Effector memory CD4-positive, alpha-beta T cell (primary cell): ENCODE measurements around the gene HMX1.

Source experiments
- DNase-seq, 3 donors: peaks; one replicate each; pipeline ENCODE4 v3.0.0-alpha.2; 2020
- H3K27ac ChIP-seq: 2 replicates; pipeline ENCODE4 v1.7.0; 2013; ENCODE audit warnings: mild to moderate bottlenecking, low read length, moderate library complexity; ENCODE audit not compliant: insufficient read depth, poor library complexity, severe bottlenecking
- H3K27me3 ChIP-seq: replicated peaks from 2 replicates; pipeline ENCODE4 v1.7.0; 2013; ENCODE audit warnings: mild to moderate bottlenecking, low read length; ENCODE audit not compliant: insufficient read depth, control insufficient read depth, poor library complexity, severe bottlenecking
- H3K36me3 ChIP-seq: 2 replicates; pipeline ENCODE4 v1.7.0; 2013; ENCODE audit warnings: mild to moderate bottlenecking, low read length, moderate library complexity; ENCODE audit not compliant: control insufficient read depth, insufficient read depth
- H3K4me1 ChIP-seq: 2 replicates; pipeline ENCODE4 v1.7.0; 2013; ENCODE audit warnings: low read length, mild to moderate bottlenecking; ENCODE audit not compliant: control insufficient read depth, insufficient read depth, poor library complexity, severe bottlenecking
- H3K4me3 ChIP-seq: 2 replicates; pipeline ENCODE4 v1.7.0; 2013; ENCODE audit warnings: low read length, low read depth, mild to moderate bottlenecking; ENCODE audit not compliant: insufficient read depth, poor library complexity, severe bottlenecking
- H3K9me3 ChIP-seq: 2 replicates; pipeline ENCODE4 v1.7.0; 2013; ENCODE audit warnings: mild to moderate bottlenecking, low read length, moderate library complexity; ENCODE audit not compliant: control insufficient read depth

HMX1 gene

DNA sequence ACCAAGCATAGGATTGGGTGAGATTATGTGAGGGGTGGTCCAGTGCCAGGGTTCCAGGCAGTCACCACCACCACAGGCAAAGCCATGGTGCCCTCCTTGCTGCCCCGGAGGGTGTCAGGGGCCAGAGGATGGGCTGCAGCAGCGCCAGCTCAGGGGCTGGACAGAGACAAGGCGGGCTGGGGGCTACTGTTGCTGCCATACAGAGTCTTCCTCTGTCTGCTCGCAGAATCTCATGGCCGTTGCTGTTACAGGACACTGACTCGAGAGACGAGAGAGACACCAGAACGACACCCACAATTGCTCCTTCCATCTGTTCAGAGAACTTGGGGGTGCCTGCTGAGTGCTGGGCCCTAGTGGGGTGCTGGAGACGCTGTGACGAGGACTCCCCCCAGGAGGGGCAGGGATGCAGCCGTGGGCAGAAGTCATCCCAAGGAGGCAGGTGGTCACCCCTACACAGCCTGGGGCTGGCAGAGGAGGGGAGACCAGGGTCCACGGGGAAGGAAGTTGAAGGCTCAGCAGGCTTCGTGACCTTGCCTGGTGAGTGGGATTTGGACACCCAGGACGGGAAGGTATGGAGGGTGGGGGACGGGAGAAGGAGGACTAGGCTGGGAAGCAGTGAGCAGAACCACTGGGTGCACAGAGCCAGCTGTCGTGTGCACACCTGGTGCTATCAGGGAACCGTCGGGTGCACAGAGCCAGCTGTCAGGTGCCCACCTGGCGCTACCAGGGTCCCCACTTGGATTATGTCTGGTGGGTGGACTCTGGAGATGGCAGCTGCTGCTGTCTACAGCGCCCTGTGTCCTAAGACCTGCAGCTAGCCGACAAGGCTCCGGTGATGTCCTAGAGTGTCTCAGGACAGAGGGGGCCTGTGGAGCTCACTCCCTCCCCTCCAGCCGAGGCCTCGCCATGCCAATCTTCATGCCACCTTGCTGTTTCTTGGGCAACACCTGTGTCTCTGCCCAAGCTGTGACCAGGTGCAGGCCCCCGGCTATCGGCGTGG is 43.9 kb upstream of the HMX1 start:
- H3K4me1 ChIP-seq: no peaks in the 10 kb centered on the region
- no peak overlapping the region for H3K4me3 ChIP-seq
- H3K9me3 ChIP-seq: no peaks in the 10 kb centered on the region
- no peaks in the 10 kb centered on the region for H3K36me3 ChIP-seq
- no peak overlapping the region for H3K27ac ChIP-seq
- H3K27me3 ChIP-seq: no peaks in the 10 kb centered on the region
- DNase-seq: no peak

DNA sequence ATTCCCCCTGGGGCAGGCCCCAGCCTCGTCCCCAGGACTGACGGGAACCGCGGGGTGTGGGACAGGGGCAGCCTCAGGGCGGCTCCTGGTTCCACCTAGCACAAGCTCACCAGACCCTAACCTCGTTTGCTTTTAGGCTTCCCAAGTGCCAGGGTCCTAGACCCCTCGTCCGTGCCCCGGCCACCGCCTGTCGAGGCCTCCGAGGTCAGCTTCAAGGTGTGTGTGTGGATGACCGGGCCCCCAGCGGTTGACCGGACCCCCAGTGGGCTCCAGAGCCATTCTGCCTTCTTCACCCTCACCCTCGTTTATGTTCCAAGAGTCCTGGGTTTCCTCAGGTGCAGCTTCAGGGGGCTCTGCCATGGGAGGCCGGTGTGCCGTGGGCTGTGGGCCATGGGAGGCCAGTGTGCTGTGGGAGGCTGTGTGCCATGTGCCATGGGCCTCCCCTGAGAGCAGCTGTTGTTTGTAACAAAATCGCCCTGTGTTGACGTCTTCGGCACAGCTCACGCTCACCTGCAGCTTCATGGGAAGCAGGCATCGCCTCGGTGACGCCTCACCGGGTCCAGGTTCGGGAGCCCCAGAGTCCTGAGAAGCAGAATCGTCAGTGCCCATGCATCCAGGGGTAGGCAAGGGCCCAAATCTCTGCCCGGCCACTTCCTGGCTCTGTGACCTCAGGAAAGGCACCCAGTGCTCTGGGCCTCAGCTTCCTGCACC is 43.0 kb upstream of the HMX1 start:
- no peak overlapping the region for H3K27ac ChIP-seq
- no peak for DNase-seq
- H3K36me3 ChIP-seq: no peaks in the 10 kb centered on the region
- no peaks in the 10 kb centered on the region for H3K27me3 ChIP-seq
- no peaks in the 10 kb centered on the region for H3K4me1 ChIP-seq
- H3K4me3 ChIP-seq: no peak overlapping the region
- H3K9me3 ChIP-seq: no peaks in the 10 kb centered on the region

DNA sequence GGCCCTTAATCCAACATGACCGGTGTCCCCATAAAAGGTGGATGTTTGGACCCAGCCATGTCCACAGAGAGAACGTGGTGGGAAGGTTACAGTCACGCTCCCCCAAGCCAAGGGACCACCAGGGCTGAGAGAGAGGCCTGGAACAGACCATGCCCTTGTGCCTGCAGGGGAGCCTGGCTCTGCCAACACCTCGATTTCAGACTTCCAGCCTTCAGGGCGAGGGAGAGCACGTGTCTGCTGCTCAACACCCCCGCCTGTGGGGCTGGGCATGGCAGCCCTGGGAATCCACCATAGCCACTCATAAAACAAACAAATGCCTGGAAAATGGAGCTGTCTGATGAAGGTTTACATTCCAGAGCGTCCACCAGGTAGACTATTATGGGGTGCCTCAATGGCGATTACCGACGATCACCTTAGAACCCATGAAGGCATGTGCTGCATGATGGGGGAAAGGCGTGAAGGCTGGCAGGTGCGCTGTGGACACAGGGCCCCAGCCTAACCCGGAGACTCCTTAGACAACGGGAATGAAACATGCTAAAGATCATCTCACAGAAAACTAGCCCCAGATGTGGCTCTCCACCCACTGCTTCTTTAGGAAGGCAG is 42.3 kb upstream of the HMX1 start:
- H3K27ac ChIP-seq: no peak overlapping the region
- no peaks in the 10 kb centered on the region for H3K36me3 ChIP-seq
- DNase-seq: no peak
- H3K27me3 ChIP-seq: no peaks in the 10 kb centered on the region
- no peaks in the 10 kb centered on the region for H3K4me1 ChIP-seq
- no peak overlapping the region for H3K4me3 ChIP-seq
- no peaks in the 10 kb centered on the region for H3K9me3 ChIP-seq

DNA sequence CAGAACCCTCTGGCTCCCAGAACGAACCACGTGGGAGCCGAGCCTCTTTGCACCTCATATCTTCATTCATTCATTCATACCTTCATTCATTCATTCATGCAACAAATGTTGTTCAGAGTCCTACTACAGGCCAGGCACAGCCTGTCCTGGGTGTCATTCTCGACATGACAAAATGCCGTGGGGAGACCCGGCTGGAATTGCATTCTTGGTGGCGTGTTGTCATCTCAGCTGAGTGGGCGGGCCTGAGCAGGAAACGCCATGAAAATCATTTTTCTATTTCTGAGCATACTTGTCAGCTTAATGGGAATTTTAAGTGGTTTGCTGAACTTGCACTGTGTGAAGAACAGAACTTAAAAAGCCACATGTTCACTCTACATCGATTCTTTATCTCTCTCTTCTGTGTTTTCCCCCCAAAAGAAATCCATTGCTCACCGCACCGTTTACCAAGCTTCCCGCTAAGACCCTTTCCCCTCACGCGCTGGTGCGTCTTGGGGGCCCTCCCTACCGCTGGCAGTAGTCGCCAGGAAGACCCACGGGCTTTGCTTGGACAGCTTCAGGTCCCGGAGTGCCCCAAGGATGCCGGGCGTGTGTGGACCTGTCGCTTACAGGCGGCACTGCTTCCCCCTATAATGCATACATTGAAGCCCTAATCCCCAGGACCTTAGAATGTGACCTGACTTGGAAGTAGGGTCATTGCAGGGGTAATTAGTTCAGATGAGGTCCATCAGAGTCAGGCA is 41.6 kb upstream of the HMX1 start:
- Histone ChIP-seq H3K4me1 (no peaks in the 10 kb centered on the region), H3K4me3 (no peak overlapping the region), H3K27ac (no peak overlapping the region), H3K36me3 (no peaks in the 10 kb centered on the region), H3K9me3 (no peaks in the 10 kb centered on the region), H3K27me3 (no peaks in the 10 kb centered on the region)
- DNase-seq: no peak

DNA sequence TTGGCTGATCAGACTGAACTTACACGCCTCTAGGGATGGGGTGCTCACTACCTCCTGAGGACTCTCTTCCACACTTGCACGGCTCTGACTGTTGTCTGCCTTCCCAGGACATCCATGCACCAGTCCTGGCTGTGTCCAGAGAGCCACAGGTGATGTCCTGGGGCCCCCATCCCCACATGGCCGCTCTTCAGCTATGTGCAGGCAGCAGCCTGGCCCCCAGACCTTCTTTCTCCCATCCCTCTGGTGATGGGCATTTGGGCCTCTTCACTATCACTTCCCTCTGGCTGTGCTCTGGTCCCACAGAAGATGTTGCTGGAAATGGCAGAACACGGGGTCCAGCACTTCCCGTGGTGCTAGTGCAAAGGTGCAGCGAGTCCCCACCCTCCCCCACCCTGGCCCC is 40.9 kb upstream of the HMX1 start:
- DNase-seq: no peak
- no peaks in the 10 kb centered on the region for H3K27me3 ChIP-seq

DNA sequence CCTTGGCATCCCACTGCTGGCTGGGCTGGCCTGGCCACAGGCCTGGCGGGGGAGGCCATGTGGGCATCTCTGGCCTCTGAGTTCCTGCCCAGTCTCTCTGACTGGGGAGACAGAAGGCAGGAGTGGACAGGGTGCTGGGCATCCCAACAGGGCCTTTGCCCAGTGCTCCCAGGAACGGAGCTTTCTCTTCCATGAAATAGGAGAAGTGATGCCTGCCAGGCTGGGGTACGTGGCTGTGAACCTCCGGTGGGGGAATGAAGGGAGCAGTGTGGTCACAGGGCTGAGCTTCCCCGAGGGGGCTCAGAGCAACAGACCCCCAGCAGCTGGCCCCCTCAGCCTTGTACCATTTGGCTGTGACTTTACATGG is 40.4 kb upstream of the HMX1 start:
- no peaks in the 10 kb centered on the region for H3K36me3 ChIP-seq
- no peak for DNase-seq
- no peak overlapping the region for H3K27ac ChIP-seq
- H3K4me1 ChIP-seq: no peaks in the 10 kb centered on the region
- no peaks in the 10 kb centered on the region for H3K9me3 ChIP-seq
- H3K27me3 ChIP-seq: no peaks in the 10 kb centered on the region
- H3K4me3 ChIP-seq: no peak overlapping the region

More for the DNA sequence above, 40.9 kb upstream of the HMX1 start:
- Histone ChIP-seq H3K9me3 (no peaks in the 10 kb centered on the region), H3K4me3 (no peak overlapping the region), H3K27ac (no peak overlapping the region), H3K36me3 (no peaks in the 10 kb centered on the region), H3K4me1 (no peaks in the 10 kb centered on the region)

DNA sequence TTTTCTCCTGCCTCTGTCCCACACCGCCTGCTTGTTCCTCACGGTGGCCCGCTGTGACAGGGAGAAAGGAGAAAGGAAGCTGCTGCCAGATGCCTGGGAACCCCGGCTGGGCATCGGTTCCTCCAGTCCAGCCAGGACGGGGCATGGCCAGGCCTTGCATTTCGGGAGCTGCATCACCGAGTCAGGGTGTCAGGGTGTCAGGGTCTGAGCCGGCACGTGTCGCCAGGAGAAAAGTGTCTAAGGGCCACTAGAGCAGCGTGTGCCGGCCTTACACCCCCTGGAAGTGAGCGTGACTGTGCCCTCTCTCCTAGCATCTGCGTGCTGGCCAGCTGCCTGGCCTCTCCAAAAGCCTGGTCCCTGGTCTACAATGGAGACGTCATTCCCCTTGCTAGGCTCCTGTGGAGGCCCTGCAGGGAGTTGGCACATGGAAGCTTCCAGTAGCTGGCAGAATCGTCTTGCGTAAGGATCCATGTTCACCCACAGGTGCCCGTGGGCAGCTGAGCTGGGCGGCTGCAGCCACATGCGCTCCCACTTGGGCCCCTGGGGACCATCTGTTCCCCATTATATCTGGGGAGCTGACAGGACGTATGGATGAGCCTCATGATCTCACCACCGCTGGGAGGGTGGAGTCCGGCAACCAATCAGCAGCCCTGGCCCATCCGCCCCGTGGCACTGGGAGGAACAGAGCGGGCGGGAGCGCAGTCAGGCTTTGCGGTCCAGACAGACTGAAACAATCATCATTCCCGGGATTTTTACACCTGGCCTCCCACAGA is 39.9 kb upstream of the HMX1 start:
- H3K9me3 ChIP-seq: no peaks in the 10 kb centered on the region
- H3K27me3 ChIP-seq: no peaks in the 10 kb centered on the region
- H3K4me1 ChIP-seq: no peaks in the 10 kb centered on the region
- no peak overlapping the region for H3K27ac ChIP-seq
- DNase-seq: no peak
- H3K36me3 ChIP-seq: no peaks in the 10 kb centered on the region
- H3K4me3 ChIP-seq: no peak overlapping the region

DNA sequence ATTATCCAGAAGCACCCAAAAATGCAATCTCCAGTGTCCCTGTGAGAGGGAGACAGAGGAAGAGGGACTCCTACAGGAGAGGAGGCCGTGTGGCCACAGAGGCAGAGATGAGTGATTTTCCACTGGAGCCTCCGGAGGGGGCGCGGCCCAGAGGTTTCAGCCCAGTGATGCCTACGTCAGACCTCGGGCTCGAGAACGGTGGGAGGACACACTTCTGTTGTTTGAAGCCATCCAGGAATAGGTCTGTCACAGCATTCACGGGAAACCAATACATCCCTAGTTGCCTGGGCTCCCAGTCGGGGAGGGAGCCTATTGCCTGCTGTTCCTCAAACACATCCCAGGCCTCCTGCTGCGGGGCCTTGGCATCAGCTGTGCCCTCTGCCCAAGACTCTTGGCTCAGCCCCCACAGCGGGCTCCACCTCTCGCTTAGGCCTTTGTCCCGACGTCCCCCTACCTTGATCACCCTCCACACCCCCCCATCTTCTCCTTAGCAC is 39.2 kb upstream of the HMX1 start:
- Histone ChIP-seq H3K9me3 (no peaks in the 10 kb centered on the region), H3K27ac (no peak overlapping the region), H3K36me3 (no peaks in the 10 kb centered on the region), H3K4me1 (no peaks in the 10 kb centered on the region), H3K27me3 (no peaks in the 10 kb centered on the region), H3K4me3 (no peak overlapping the region)
- no peak for DNase-seq
